Keratinocyte (primary cell): ENCODE results near the gene EDC3. TPM values are rescaled to one million over a fixed set of nuclear protein-coding genes. Genes with fewer than 3 reads are reported as not detected.

Source experiments
- DNase-seq: peaks from one replicate; pipeline ENCODE4 v3.0.0-alpha.2; 2011; ENCODE audit warnings: low read depth, missing footprints, low spot score
- FAIRE-seq: peaks from 2 replicates; lab custom pipeline; 2011; peaks lifted over from hg19 to GRCh38; lab: Jason Lieb, UNC
- H2AFZ ChIP-seq: 2 replicates; pipeline ENCODE4 v1.6.0; 2012; ENCODE audit warnings: low read length, control low read depth, inconsistent platforms; ENCODE audit not compliant: control insufficient read depth
- H3K27ac ChIP-seq: 2 replicates; pipeline ENCODE4 v1.5.1; 2011; ENCODE audit warnings: low read length; ENCODE audit not compliant: control insufficient read depth, insufficient read depth
- H3K27me3 ChIP-seq: 3 replicates; pipeline ENCODE4 v1.6.0; 2011; ENCODE audit warnings: low read length; ENCODE audit not compliant: control insufficient read depth, insufficient read depth; ENCODE audit errors: extremely low read depth
- H3K36me3 ChIP-seq, 2 experiments: 2 replicates in 1 of 2; 3 replicates in 1 of 2; pipeline ENCODE4 v1.5.1; 2011; ENCODE audit warnings: low read length in 2 of 2, mild to moderate bottlenecking in 1 of 2; ENCODE audit not compliant: control insufficient read depth in 2 of 2, insufficient read depth in 2 of 2; ENCODE audit errors: extremely low read depth in 1 of 2
- H3K4me1 ChIP-seq: 3 replicates; pipeline ENCODE4 v1.5.1; 2011; ENCODE audit warnings: low read length; ENCODE audit not compliant: control insufficient read depth, insufficient read depth; ENCODE audit errors: extremely low read depth
- H3K4me2 ChIP-seq: 3 replicates; pipeline ENCODE4 v1.6.0; 2011; ENCODE audit warnings: low read depth, low read length; ENCODE audit not compliant: control insufficient read depth, insufficient read depth; ENCODE audit errors: extremely low read depth
- H3K4me3 ChIP-seq, 3 experiments: fragments of 200-600 bp in 1 of 3; sonication (generic) in 1 of 3; 2 replicates in 2 of 3; 3 replicates in 1 of 3; pipeline ENCODE4 v1.5.1; 2011 to 2016; ENCODE audit warnings: low read length in 3 of 3, mild to moderate bottlenecking in 3 of 3, control low read depth in 2 of 3, inconsistent platforms in 1 of 3, low read depth in 1 of 3, mixed read lengths in 1 of 3, mixed run types in 1 of 3, moderate library complexity in 1 of 3; ENCODE audit not compliant: control insufficient read depth in 2 of 3, insufficient read depth in 2 of 3; ENCODE audit errors: extremely low read depth in 1 of 3
- H3K79me2 ChIP-seq: 2 replicates; pipeline ENCODE4 v1.6.0; 2012; ENCODE audit warnings: low read length; ENCODE audit not compliant: control insufficient read depth, insufficient read depth
- H3K9ac ChIP-seq: 3 replicates; pipeline ENCODE4 v1.6.0; 2011; ENCODE audit warnings: low read length; ENCODE audit not compliant: control insufficient read depth, insufficient read depth; ENCODE audit errors: extremely low read depth
- H3K9me1 ChIP-seq: 3 replicates; pipeline ENCODE4 v1.6.0; 2011; ENCODE audit warnings: low read length; ENCODE audit not compliant: control insufficient read depth, insufficient read depth; ENCODE audit errors: extremely low read depth
- H3K9me3 ChIP-seq: 2 replicates; pipeline ENCODE4 v1.5.1; 2012; ENCODE audit warnings: low read depth, low read length; ENCODE audit not compliant: control insufficient read depth
- H4K20me1 ChIP-seq: 3 replicates; pipeline ENCODE4 v1.6.0; 2011; ENCODE audit warnings: low read length; ENCODE audit not compliant: control insufficient read depth, insufficient read depth; ENCODE audit errors: extremely low read depth
- EZH2 ChIP-seq: IDR thresholded peaks from one replicate; pipeline ENCODE4 v1.6.1; 2012; ENCODE audit warnings: inconsistent platforms, mild to moderate bottlenecking, low read length, moderate library complexity
- dilution Hi-C: fragments of 300-500 bp; cut with MboI; formaldehyde crosslinking; loops from one replicate; pipeline ENCODE4 v1.7.0; 2020; ENCODE audit warnings: low sequenced_read_pairs; ENCODE audit not compliant: extremely low pct_ligation_motif_present
- polyA plus RNA-seq, 5 experiments: library from polyadenylated mRNA; depleted of rRNA in 3 of 5; stranded (reverse) in 3 of 5; stranded (forward) in 1 of 5; unstranded in 1 of 5; fragments of >200 nt; gene quantifications; 1 replicate in 1 of 5; 2 replicates in 3 of 5; 3 replicates in 1 of 5; pipeline versions ENCODE4 v1.2.1 to v1.2.3, GENCODE V29; 2011 to 2012; ENCODE audit warnings: missing spikeins in 2 of 5, low read depth in 1 of 5, low replicate concordance in 1 of 5
- TF ChIP-seq, protein P1 (sequence below), 3 experiments: IDR thresholded peaks in 1 of 3; conservative IDR thresholded peaks in 1 of 3; optimal IDR thresholded peaks in 1 of 3; 2 replicates in 2 of 3; 3 replicates in 1 of 3; pipeline versions ENCODE3 to v1.5.1; 2011; ENCODE audit warnings: low read length in 3 of 3, mild to moderate bottlenecking in 3 of 3, moderate library complexity in 2 of 3, control low read depth in 1 of 3, inconsistent platforms in 1 of 3; ENCODE audit not compliant: insufficient read depth in 2 of 3; ENCODE audit errors: extremely low read depth in 1 of 3

Gene EDC3
- polyA plus RNA-seq, 1 donor (not counting 4 experiments of a cell fraction or from before 2014, with no cell fraction given) = 33.6 TPM

DNA sequence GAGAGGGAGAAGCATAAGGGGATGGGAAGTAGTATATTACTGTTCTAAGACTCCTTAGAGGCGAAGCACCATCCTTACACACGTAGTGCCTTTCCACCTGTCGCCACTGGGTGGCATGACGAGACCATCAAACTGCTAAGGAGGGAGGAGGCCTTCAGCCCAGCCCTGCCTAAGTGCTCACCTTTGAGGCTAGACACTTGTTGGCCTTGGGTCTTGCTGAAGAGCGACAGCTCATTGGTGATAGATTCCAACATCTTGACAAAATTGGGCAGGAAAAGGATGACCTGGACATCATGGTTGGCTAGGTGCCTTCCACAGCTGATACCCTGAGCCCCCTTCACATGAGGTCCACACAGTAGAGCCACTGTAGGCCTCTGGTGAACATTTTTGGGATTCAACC lies 60.6 kb downstream of the EDC3 start:
- peaks cover 26 to 51% of the 10 kb centered on the region in 2 experiments for H3K36me3 ChIP-seq
- no peak overlapping the region for H3K27ac ChIP-seq
- no peak overlapping the region for H3K4me2 ChIP-seq
- H3K9me3 ChIP-seq = no peaks in the 10 kb centered on the region
- FAIRE-seq (peak; percentile 74), DNase-seq (peak; percentile 44)
- no peak overlapping the region for H3K9ac ChIP-seq
- H4K20me1 ChIP-seq = peaks cover 5% of the 10 kb centered on the region
- dilution Hi-C loops = no loop called here
- H3K4me3 ChIP-seq = no peak overlapping the region
- H3K79me2 ChIP-seq = no peaks in the 10 kb centered on the region
- H2AFZ ChIP-seq = no peak overlapping the region
- no peak for TF ChIP-seq EZH2
- TF ChIP-seq, protein P1, sequence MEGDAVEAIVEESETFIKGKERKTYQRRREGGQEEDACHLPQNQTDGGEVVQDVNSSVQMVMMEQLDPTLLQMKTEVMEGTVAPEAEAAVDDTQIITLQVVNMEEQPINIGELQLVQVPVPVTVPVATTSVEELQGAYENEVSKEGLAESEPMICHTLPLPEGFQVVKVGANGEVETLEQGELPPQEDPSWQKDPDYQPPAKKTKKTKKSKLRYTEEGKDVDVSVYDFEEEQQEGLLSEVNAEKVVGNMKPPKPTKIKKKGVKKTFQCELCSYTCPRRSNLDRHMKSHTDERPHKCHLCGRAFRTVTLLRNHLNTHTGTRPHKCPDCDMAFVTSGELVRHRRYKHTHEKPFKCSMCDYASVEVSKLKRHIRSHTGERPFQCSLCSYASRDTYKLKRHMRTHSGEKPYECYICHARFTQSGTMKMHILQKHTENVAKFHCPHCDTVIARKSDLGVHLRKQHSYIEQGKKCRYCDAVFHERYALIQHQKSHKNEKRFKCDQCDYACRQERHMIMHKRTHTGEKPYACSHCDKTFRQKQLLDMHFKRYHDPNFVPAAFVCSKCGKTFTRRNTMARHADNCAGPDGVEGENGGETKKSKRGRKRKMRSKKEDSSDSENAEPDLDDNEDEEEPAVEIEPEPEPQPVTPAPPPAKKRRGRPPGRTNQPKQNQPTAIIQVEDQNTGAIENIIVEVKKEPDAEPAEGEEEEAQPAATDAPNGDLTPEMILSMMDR (optimal IDR thresholded peaks at IDR 0.05 in 1 of 3, IDR thresholded peaks at IDR 0.05 in 1 of 3, conservative IDR thresholded peaks at IDR 0.05 in 1 of 3; ENCODE audit: extremely low read depth in 1 of 3, insufficient read depth in 2 of 3, low read length in 3 of 3) = peak; percentile 73 to 99 (median 97)
- H3K27me3 ChIP-seq = no peaks in the 10 kb centered on the region
- H3K9me1 ChIP-seq = no peaks in the 10 kb centered on the region
- no peaks in the 10 kb centered on the region for H3K4me1 ChIP-seq

GRCh38 chr15:74633781-74634180 lies 62.0 kb downstream of the EDC3 start:
- no peak overlapping the region for H3K9ac ChIP-seq
- no peaks in the 10 kb centered on the region for H3K9me1 ChIP-seq
- no peaks in the 10 kb centered on the region for H3K79me2 ChIP-seq
- FAIRE-seq (no peak), DNase-seq (no peak)
- H3K27ac ChIP-seq = no peak overlapping the region
- no peaks in the 10 kb centered on the region for H3K4me1 ChIP-seq
- H4K20me1 ChIP-seq = peaks cover 8% of the 10 kb centered on the region
- no peak overlapping the region for H3K4me3 ChIP-seq
- no peaks in the 10 kb centered on the region for H3K27me3 ChIP-seq
- no peak overlapping the region for H3K4me2 ChIP-seq
- dilution Hi-C loops = no loop called here
- TF ChIP-seq, protein P1 (optimal IDR thresholded peaks at IDR 0.05 in 1 of 3, IDR thresholded peaks at IDR 0.05 in 1 of 3, conservative IDR thresholded peaks at IDR 0.05 in 1 of 3; ENCODE audit: extremely low read depth in 1 of 3, insufficient read depth in 2 of 3, low read length in 3 of 3) = no peak
- TF ChIP-seq EZH2 = no peak
- H3K9me3 ChIP-seq = no peaks in the 10 kb centered on the region
- H3K36me3 ChIP-seq = peaks cover 32 to 52% of the 10 kb centered on the region in 2 experiments
- H2AFZ ChIP-seq = no peak overlapping the region
